Progenitor cell of endocrine pancreas (in vitro differentiated cells): ENCODE results near the gene KRT23. TPM values are rescaled to one million over a fixed set of nuclear protein-coding genes. Genes with fewer than 3 reads are reported as not detected.

Experiments
- DNase-seq: peaks from one replicate; pipeline ENCODE4 v3.0.0; 2021; ENCODE audit warnings: low spot score; ENCODE audit not compliant: unreplicated experiment
- H3K27ac Mint-ChIP-seq: 2 replicates; pipeline ENCODE4 v1.8.0; 2021; ENCODE audit warnings: mild to moderate bottlenecking, moderate library complexity, mixed read lengths
- H3K27me3 Mint-ChIP-seq: 2 replicates; pipeline ENCODE4 v1.8.0; 2021; ENCODE audit warnings: mixed read lengths
- H3K36me3 Mint-ChIP-seq: 2 replicates; pipeline ENCODE4 v1.8.0; 2022; ENCODE audit warnings: mixed read lengths; ENCODE audit not compliant: insufficient read depth
- H3K4me1 Mint-ChIP-seq: 2 replicates; pipeline ENCODE4 v1.8.0; 2021; ENCODE audit warnings: low read depth, mixed read lengths
- H3K4me3 Mint-ChIP-seq: 2 replicates; pipeline ENCODE4 v1.8.0; 2021; ENCODE audit warnings: low read depth, mild to moderate bottlenecking, moderate library complexity, mixed read lengths
- H3K9me3 Mint-ChIP-seq: 2 replicates; pipeline ENCODE4 v1.8.0; 2021; ENCODE audit warnings: low read depth, mixed read lengths
- CTCF ChIP-seq: fragments of 200-600 bp; sonication (generic); IDR thresholded peaks from one replicate; pipeline ENCODE4 v1.5.0; 2021; ENCODE audit warnings: antibody characterized with exemption, mild to moderate bottlenecking; ENCODE audit not compliant: unreplicated experiment
- total RNA-seq: library from RNA; stranded (reverse); gene quantifications from 2 replicates; pipeline ENCODE4 v1.2.1, GENCODE V29; 2021

KRT23 gene
- total RNA-seq, 1 donor from 2014 or later: 2.1 TPM

DNA sequence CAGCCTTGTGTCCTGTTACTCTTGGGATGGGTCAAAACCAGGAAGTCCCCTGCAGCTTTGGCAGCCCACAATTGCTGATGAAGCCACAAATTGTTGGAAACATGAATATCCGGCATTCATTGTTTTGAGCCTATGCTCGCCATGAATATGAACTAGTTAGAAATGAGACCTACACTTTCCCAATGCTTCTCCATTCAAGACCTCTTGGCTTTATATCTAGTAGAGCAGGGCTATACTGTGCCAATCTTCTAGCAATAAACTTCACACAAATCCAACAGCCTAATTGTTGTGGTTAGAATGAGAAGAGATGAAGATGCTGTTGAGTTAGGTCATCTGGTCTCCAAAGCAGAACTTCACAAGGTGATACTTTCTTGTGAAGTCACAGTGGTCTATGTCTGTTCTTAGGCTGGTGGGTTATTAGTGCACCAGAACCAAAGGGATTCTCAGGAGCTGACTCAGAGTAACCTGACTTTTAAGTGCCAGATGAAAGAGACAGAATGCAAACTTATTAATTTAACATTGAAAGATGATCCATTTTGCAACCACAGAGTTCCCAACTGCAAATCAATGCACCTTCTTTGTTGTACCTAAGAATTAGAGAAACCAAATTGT is 13.7 kb upstream of the KRT23 start:
- Mint-ChIP-seq H3K27ac (no peak overlapping the region), H3K4me1 (peaks cover 22% of the 10 kb centered on the region), H3K36me3 (no peaks in the 10 kb centered on the region), H3K27me3 (no peaks in the 10 kb centered on the region), H3K9me3 (no peaks in the 10 kb centered on the region), H3K4me3 (no peak overlapping the region)
- TF ChIP-seq CTCF: no peak
- no peak for DNase-seq

DNA sequence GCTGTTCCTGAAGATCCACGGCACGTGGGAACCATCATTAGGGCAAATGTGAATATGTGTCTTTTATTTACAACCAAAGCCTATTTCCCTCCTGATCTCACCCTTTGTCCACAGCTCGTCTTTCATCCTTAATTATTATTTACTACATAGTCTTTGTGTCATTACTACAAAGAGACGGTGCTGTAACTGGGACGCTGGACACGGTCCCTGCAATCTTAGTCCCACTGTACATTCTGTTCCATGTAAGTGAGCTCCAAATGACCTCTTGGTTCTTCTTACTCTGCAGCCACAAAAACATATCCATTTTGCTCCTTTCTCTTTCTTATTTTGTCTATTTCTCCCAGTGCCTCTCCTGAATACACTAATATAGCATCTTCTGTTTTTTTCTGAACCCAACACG is 12.7 kb upstream of the KRT23 start:
- no peak for DNase-seq
- no peaks in the 10 kb centered on the region for H3K9me3 Mint-ChIP-seq
- no peak overlapping the region for H3K27ac Mint-ChIP-seq
- peaks cover 20% of the 10 kb centered on the region for H3K4me1 Mint-ChIP-seq
- no peaks in the 10 kb centered on the region for H3K27me3 Mint-ChIP-seq
- no peak overlapping the region for H3K4me3 Mint-ChIP-seq
- no peaks in the 10 kb centered on the region for H3K36me3 Mint-ChIP-seq
- TF ChIP-seq CTCF: no peak

GRCh38 chr17:40949418-40949817 is 12.0 kb upstream of the KRT23 start:
- DNase-seq: no peak
- Mint-ChIP-seq H3K27ac (peak overlapping the region; percentile 77), H3K4me3 (no peak overlapping the region), H3K4me1 (peaks cover 22% of the 10 kb centered on the region), H3K27me3 (no peaks in the 10 kb centered on the region), H3K36me3 (no peaks in the 10 kb centered on the region), H3K9me3 (no peaks in the 10 kb centered on the region)
- TF ChIP-seq CTCF: no peak

DNA sequence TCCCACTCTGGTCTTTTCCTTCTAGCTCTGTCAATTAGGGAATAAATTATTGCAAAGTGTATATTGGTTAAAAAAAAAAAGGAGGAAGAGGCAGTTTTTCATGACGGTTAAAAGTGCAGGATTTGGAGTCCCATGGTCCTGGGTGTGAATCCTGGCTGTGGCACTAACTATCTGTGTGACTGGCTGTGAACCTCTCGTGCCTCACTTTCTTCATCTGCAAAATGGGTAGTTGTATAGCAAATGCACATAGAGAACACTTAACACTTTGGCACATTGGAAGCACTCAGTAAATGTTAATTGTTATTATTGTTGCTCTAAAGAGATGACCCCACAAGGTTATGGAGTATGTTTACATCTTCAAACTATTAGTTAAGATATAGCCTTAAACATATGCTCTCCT is 10.5 kb upstream of the KRT23 start:
- H3K36me3 Mint-ChIP-seq: no peaks in the 10 kb centered on the region
- H3K9me3 Mint-ChIP-seq: no peaks in the 10 kb centered on the region
- no peak for DNase-seq
- H3K4me3 Mint-ChIP-seq: no peak overlapping the region
- no peak for TF ChIP-seq CTCF
- no peak overlapping the region for H3K27ac Mint-ChIP-seq
- no peaks in the 10 kb centered on the region for H3K27me3 Mint-ChIP-seq
- H3K4me1 Mint-ChIP-seq: peaks cover 20% of the 10 kb centered on the region

DNA sequence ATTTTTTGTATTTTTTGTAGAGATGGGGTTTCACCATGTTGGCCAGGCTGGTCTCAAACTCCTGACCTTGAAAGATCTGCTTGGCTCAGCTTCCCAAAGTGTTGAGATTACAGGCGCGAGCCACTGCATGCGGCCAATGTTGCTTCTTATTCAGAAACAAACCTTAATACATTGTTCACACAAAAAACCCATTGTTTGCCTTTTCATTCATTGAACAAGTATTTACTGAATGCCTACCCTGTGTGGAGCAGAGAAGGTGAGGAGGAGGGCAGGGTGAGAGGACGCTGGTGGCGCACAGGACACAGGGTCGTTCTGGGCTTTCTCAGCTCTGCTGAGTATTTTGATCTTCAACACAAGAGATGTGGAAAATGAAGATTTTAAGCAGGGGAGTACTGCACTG is 8.0 kb upstream of the KRT23 start:
- H3K9me3 Mint-ChIP-seq: no peaks in the 10 kb centered on the region
- H3K27ac Mint-ChIP-seq: no peak overlapping the region
- no peaks in the 10 kb centered on the region for H3K27me3 Mint-ChIP-seq
- H3K4me3 Mint-ChIP-seq: no peak overlapping the region
- no peak for DNase-seq
- peaks cover 18% of the 10 kb centered on the region for H3K4me1 Mint-ChIP-seq
- no peak for TF ChIP-seq CTCF
- H3K36me3 Mint-ChIP-seq: no peaks in the 10 kb centered on the region
